Inflammatory macrophage treated with lipopolysaccharide for 1 hour (primary cell): Measurements from ENCODE around the gene SH2D4B.
"Not testable (repeated sequence)": the region's sequence is repeated elsewhere in the genome, so short reads cannot be mapped to it uniquely, and the experiment has no call there.

Experiments
- DNase-seq, 2 donors: peaks; one replicate each; pipeline ENCODE4 v3.0.0-alpha.2; 2020 to 2022

The SH2D4B gene

DNA sequence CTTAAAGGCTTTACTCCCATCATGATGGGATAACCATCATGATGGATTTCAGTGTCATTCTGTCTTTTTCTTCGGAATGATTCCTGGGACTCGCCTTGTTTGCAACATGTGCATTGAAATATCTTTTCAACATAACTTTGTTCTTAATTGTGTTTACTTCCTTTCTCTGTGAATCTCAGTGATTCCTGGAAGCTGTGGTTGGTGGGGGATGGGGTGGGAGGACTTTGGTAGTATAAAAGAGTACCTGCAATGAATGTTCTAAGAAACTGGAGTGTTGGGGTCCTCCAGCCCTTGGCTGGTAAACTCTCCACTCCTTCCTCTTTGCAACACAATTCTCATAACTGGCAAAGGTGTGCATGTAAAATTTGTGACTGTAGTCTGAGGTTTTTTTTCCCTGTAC is 11.5 kb upstream of the SH2D4B start:
- DNase-seq = no peak

DNA sequence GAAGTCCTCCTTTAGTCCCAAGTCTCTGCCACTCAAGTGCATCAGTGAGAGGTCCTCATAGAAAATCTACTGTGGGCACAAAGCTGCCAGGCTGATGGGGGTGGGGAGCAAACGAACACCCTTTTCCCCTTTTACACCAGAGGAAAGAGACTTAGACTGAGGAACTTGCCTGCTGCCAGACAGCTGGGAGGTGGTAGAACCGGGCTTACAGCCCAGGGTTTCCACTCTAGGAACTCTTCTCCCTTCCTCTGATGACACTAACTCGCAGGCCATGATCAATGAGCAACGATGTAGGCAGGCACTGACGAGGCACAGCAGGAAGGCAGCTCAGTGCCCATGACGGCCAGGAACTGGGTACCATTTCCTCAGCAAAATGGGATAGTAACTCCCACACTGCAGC is 11.0 kb upstream of the SH2D4B start:
- DNase-seq = peak in 1 of 2 donors; percentile 55

DNA sequence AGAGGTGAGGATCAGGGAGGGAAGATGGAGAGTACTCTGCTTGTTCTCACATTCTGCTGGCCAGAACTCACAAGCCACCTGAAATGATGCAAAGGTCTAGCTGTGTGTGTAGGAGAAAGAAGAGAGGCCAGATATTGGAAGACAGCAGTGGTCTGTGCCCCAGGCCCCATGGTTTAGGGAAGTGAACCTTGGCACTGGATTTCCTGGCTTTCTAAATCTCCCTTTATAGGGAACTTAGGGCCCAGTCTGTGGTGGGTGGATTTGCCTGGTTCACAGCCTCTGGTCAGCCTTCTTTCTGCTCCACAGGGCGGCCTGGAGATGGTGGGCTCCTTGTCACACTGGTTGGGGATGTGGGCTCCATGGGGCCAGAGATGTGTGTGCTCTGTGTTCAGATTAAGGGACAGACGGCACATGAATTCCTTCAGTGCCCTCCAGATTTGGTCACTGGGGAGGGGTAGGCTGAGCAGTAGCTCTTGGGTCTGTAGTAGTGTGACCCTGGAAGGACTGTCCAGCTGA is 9.5 kb upstream of the SH2D4B start:
- peak; percentile 91 to 94 for DNase-seq

DNA sequence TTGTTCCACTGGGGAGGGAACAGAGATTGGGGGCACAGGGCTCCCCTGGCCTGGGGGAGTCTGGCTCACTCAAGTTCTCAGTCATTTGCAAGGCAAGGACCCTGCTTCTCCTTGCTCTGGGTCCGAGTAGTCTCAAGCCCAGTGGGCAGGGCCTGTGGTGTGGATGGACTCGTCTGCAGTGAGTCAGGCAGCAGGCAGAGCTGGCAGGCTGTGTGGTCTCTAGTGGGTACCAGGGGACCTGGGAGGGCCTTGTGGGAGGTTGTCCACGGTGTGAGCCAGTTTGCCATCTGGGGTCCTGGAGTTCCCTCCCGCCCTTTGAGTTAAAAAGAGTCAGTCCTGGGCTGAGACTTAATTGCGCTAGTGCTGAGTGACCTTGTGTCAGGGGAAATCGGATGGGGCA is 8.8 kb upstream of the SH2D4B start:
- DNase-seq = no peak

DNA sequence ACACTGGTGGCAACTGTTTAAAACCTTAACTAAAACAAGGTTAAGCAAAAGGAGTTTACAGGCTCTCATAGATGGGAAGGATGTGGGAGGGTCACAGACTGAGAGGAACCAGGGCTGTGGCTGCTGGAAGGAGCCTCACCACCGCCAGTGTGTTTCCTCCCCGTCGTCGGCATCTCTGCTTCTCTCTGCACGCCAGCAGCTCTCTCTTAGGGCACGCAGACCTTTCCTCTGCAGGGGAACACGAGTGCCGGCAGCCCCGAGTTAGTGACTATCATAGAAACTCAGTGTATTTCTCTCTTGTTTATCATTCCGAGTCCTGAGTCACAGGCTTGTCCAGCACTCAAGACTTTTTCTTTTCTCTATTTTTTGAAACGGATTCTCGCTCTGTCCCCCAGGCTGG is 8.1 kb upstream of the SH2D4B start:
- DNase-seq = no peak

DNA sequence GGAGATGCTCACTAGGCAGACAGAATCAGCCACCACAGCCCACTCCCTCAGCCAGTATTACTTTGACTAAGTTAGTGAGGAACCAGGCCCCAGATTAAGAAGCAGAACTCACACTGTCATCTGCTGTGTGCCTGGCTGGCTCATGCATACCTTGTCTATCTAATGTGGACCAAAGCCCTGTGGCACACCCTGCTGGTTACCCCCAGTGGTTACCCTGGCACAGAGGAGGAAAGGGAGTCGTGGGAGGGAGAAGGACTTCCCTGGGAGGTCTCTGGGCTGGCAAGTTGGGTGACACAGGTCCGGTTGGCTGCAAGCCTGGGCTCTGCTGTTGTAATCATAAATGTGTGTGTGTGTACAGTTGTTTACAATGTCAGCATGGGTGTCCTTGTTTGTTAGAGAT is 7.5 kb upstream of the SH2D4B start:
- DNase-seq = peak; percentile 77 to 90

DNA sequence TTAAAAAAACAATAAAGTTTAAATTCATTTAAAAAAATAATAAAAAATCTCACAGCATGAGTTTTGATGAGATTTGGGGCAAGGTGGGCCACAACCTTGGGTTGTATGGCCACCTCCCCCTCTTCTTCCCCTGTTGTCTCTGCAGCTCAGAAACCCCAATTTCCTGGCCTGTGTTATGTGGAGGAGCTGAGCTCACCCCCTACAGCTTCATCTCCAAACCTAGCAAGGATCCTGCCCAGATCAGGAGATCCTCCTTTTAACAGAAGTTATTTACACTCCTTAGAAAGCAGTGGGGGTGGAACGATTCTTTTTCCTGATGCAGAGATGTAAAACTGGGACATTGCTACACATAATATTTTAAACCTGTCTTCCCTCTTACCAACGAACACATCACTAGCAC is 6.9 kb upstream of the SH2D4B start:
- no peak for DNase-seq

DNA sequence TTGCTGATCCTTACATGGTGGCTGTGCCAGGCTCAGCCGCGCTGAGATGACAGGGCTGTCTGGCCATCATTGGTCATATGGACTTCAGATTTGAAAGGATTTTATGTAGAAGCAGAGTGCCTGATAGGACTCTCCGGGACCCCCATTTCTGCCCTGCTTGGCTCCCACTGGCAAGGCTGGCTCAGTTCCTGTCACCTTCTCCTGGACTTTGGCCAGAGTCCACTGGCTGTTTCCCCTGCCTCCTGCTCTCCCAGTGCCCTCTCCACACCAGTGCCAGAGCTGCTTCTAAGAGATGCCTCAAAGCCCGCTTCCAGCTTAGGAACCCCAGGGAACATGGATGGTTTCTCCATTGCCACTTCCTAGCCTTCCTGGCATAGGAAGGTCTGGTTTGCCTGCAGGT is 5.1 kb upstream of the SH2D4B start:
- DNase-seq = no peak

DNA sequence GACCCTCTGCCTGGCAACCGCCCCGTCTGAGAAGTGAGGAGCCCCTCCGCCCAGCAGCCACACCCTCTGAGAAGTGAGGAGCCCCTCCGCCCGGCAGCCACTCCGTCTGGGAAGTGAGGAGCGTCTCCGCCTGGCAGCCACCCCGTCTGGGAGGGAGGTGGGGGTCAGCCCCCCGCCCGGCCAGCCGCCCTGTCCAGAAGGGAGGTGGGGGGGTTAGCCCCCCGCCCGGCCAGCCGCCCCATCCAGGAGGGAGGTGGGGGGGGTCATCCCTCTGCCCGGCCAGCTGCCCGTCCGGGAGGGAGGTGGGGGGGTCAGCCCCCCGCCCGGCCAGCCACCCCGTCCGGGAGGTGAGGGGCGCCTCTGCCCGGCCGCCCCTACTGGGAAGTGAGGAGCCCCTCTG is 3.6 kb upstream of the SH2D4B start:
- DNase-seq = not testable (repeated sequence)

DNA sequence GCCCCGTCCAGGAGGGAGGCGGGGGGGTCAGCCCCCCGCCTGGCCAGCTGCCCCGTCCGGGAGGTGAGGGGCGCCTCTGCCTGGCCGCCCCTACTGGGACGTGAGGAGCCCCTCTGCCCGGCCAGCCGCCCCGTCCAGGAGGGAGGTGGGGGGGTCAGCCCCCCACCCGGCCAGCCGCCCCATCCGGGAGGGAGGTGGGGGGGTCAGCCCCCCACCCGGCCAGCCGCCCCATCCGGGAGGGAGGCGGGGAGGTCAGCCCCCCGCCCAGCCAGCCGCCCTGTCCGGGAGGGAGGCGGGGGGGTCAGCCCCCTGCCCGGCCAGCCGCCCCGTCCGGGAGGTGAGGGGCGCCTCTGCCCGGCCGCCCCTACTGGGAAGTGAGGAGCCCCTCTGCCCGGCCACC is 3.1 kb upstream of the SH2D4B start:
- DNase-seq = not testable (repeated sequence)

DNA sequence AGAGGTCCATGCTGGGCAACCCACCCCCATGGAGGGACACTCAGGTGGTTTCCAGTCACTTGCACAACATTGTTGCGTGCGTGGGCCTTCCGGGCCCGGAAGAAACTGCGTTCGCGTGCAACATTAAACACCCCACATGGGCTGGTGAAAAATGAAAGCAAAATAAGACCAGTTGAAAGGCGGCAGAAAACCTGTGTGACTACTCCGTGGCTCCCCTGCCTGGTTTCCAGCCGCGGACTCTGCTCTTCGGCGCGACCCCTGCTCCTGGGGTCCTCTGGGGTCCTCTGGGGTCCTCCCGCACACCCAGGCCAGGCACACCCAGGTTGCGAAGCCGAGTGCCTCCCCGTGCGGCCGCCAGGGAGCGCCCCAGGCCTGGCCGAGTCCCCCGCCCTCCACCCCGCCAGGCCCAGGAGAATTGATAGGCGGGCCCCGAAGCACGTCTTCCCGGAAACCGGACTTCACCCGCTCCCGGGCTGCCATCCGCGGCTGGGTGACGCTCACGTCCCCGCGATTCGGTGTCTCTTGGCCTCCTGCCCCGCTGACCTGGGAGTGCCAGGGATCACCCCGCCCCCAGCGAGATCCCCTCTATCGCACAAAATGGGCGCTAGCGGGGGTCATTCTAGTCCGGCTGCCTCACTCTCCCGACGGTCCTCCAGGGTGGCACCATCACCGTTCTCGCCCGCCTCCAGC is 1.9 kb upstream of the SH2D4B start:
- peak; percentile 66 to 87 for DNase-seq

DNA sequence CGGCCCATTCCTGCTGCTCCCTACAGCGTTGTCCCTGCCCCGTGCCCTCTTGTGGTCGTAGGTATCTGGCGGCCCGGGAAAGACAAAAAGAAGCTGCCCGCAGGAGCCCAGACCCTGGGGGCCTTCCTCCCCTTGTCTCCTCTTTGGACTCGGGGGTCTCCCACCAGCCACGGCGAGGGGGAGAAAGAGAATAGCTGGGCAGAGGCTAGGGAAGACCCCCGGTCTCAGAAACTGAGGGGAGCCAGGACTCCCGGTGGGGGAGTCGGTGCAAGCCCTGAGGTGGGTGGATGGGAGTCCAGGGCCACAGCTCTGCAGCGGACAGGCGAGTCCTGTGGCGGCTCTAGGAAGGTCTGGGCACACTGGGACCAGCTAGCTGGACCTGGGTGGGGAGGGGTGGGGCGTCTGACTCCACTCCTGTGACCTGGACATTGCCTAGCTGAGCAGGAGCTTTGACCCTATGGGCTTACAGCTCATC is 1.3 kb upstream of the SH2D4B start:
- DNase-seq = no peak

DNA sequence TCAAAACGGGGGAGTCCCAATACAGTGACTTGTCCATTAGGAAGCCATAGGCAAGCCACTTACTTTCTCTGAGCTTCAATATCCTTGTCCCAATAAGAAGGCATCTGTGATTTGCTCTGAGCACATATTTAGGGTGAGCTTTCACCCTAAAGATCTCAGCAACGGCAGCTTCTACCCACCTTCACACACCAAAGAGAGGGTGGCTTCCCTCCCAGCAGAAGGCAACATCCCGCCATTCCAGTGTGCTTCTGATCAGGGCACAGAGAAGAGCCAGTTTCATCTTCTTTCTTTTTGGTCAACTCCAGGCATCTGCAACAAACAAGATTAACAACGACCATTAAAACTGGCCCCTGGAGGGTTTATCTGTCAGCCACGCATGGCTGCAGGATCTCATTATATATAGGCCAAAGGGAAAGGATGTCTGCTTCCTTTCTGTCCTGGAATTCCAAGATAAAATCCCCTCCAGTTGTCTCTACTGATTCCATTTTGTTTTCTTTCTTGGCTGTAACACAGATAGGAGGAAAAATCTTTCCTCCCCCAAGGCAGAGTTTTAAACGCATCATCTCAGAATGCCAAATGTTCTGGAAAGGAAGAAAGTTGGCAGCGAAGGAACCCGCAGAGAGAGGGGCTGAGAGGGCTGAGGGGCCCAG is 491 bp upstream of the SH2D4B start:
- no peak for DNase-seq

DNA sequence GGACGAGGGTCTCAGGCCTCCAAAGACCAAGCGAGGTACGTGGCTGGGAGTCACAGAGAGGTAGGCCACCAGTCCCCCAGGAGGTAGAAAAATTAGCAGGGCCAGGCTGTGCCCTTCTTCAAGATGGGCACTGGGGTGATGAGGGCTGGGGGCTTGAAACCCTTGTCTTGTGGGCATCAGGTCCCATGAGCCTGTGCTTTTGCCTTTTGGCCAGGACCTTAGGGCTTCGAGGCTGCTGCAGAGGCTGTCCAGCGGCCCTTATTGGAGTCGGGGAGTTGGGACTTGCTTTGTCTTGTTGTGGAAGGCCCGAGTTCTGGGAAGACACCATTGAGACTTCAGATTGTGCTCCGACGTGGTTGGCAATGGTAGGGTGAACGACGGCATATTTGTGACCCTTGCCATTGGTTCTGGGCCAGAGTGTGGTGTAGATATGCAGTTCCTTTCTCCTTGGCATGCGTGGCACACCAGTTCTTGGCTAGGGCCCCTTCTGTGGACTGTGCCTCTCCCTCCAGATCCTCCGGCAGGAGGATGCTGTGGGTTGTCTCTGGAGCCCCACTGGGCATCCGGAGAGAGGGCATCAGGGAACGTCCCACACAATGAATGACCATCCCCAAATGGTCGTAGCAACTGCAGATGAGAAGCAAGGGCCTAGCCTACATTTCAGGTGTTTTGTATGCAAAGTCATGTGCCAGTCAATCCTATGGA is 931 bp downstream of the SH2D4B start:
- no peak for DNase-seq

DNA sequence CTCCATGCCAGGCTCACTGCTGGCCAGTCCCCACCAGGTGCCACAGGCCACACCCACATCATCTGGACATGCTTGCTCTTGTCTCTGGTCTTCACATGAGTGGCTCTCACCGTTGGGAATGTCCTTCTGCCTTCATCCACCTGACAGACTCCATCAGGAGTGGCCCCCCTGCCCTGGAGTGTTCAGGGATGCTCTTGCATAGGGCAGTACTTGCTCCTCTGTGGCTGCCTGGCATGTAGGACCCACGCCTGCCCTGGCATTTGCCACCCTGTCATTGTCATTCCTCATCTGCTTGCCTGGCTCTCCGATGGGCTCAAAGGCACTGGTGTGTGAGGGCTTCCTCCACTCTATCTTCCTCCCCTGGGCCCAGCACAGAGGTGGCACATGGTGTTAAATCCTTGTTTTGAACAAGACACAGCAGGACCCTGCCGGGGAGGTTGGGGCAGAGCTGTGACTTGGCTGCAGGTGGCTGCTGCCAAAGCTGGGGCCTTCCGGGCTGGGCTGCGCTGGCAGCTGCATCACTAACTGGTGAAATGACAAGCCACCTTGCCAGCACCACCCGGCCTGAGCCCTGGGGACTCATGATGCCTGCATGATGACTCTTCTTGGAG is 1.8 kb downstream of the SH2D4B start:
- no peak for DNase-seq

DNA sequence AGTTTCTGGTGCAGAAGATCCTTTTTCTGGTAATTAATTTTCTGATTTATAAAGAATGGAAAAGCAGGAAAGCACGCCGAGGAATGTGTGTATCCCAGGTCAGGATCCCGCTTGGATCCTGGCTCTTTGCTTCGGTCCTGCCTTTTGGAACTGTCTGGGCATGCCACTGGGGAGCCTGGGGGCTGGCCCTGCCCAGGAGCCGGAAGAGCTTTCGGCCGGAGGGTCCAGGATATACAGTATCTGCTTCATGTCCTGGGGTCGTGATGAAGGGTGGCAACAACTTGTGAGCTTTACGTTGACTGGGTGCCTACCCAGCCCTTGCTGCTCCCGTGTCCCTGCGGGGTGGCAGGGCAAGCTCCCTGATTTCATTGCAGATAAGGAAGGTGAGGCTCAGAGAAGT is 2.4 kb downstream of the SH2D4B start:
- DNase-seq = no peak

DNA sequence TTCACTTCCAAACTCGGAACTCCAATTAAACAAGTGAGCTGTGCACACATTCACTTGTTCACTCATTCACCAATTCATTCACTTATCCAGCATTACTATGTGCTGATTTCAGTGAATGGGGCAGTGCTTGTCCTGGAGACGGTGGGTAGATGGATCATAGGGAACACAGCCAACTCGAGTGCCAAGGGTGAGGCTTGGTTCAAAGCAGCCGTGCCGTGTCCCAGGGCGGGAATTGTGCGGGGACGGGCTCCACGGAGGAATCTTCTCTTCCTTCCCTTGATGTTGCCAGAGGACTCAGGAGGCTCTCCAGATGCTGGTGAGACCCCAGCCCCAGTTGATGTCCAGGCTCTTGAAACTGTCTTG is 2.9 kb downstream of the SH2D4B start:
- no peak for DNase-seq

DNA sequence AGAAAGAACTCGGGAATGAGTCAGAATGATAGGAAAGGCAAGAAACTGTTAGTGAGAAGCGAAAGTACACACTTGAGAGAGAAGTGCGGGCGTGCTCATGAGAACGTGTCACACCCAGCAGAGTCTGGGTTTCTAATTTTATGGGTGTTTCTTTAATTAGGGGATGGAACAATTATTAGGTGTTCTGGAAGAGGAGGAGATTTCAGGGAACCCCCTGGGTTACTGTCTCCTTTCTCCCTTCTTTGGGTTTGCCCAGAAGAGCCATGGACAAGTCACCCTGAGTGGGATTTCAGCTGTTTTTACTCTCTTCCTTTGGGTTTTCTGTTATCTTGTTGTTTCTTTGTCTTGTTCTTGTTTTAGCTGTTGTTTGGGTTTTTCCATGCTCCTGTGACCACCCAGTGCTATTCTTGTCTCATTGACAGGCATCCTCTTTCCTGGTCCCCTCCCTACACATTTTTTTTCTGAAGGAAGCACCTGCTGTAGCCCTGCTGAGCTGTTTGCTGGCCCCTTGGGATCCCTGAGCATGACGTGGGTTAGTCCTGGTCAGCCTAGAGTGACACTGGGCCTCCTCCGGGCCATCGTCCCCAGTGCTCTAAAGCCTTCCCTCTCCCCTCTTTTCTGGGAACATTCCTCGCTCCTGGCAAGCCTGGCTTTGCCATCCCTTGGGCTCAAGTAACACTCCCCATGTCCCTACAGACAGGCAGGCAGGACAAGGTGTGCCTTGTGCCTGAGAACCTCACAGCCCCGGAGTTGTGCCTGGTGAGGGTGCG is 3.5 kb downstream of the SH2D4B start:
- DNase-seq = no peak

DNA sequence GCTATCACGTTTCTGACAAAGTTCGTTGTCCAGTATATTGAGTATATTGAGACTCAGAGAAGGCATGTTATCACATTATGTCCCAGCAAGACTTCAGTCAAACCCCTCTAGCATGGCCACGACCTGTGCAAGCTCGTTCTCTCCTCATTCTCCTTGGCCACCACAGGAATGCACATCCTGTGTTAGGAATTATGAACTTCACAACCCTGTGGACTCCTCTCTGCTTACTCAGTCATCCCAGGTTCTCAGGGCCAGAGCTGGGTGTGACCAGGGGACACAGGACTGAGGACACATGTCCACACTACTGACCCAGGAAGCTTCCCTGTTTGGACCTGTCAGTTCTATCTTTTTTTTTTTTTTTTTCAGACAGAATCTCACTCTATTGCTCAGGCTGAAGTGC is 4.4 kb downstream of the SH2D4B start:
- DNase-seq = no peak

DNA sequence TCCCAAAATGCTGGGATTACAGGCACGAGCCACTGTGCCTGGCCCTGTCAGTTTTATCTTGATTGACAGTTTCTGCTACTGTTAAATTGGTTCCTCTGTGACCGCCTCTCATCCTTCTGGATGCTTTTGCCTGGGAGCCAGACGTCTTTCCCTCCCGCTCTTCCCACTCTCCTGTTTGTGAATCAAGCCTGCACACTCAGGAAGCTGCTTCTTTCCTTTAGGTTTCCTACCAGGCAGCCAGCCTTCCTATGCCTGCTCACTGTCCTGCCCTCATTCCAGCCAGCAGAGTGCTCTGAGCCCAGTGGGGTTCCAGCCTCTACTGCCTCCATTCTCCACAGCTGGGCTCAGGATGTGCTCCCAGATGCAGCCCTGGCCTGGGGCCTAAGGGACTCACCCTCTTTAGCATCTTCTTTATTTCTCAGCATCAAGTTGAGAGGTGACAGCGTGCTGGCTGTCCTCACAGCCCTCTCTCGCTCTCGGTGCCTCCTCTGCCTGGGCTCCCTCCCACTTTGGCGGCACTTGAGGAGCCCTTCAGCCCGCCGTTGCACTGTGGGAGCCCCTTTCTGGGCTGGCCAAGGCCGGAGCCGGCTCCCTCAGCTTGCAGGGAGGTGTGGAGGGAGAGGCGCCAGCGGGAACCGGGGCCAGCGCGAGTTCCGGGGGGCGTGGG is 5.1 kb downstream of the SH2D4B start:
- DNase-seq = no peak

DNA sequence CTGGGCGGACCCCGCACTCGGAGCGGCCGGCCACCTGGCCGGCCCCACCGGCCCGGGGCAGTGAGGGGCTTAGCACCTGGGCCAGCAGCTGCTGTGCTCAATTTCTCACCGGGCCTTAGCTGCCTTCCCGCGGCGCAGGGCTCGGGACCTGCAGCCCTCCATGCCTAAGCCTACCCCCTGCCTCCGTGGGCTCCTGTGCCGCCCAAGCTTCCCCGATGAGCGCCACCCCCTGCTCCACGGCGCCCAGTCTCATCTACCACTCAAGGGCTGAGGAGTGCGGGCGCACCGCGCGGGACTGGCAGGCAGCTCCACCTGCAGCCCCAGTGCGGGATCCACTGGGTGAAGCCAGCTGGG is 5.6 kb downstream of the SH2D4B start:
- DNase-seq = not testable (repeated sequence)

DNA sequence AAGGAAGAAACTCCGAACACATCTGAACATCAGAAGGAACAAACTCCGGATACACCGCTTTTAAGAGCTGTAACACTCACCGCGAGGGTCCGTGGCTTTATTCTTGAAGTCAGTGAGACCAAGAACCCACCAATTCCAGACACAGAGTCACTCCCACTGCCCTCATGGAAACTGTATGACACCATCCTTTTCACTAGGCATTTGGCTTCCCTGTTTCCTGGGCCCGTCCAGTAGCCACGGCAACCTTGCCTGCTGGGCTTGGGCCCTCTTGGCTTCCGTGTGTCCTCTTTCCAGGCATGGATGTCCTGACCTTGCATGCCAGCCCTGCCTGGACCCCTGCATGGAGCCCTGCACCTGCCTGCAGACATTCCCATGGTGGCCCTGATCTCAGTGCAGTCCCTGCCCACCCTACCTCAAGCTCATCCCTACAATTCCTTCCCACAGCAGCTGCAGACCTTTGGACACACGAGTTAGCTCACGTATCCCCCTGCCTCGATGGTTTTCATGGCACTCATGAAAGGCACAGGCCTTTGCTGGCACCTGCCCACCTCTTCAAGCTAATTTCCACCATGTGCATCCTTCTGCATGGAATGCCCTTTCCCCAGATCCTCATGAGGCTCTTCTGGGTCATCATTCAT is 6.7 kb downstream of the SH2D4B start:
- no peak for DNase-seq
